RWPE2 (cell line): Measurements from ENCODE around the gene TBPL2.

Source experiments
- ATAC-seq: fragments of 200-7000 bp; cut with Tn5 transposase; 3 replicates; pipeline ENCODE4 v1.9.1; 2021; ENCODE audit warnings: low read depth
- DNase-seq: peaks from one replicate; pipeline ENCODE4 v3.0.0-alpha.2; 2020; ENCODE audit warnings: low spot score
- H3K27ac ChIP-seq: fragments of 450-650 bp; 2 replicates; pipeline ENCODE4 v1.5.1; 2017; ENCODE audit warnings: mild to moderate bottlenecking; ENCODE audit not compliant: poor library complexity, severe bottlenecking
- H3K27me3 ChIP-seq: fragments of 250-450 bp; sonication (Bioruptor Pico); 2 replicates; pipeline ENCODE4 v1.5.1; 2021; ENCODE audit warnings: mild to moderate bottlenecking, moderate library complexity; ENCODE audit not compliant: insufficient read depth, poor library complexity, severe bottlenecking
- H3K36me3 ChIP-seq: fragments of 250-450 bp; sonication (Bioruptor Pico); 2 replicates; pipeline ENCODE4 v1.5.1; 2020; ENCODE audit warnings: low read depth, mild to moderate bottlenecking, moderate library complexity
- H3K4me1 ChIP-seq: fragments of 250-450 bp; sonication (Bioruptor Pico); 2 replicates; pipeline ENCODE4 v1.5.1; 2021; ENCODE audit warnings: mild to moderate bottlenecking, moderate library complexity; ENCODE audit not compliant: insufficient read depth, poor library complexity, severe bottlenecking
- H3K4me3 ChIP-seq: fragments of 250-450 bp; sonication (Bioruptor Pico); 2 replicates; pipeline ENCODE4 v1.5.1; 2021; ENCODE audit warnings: mild to moderate bottlenecking, moderate library complexity; ENCODE audit not compliant: severe bottlenecking
- H3K9me3 ChIP-seq: fragments of 250-450 bp; sonication (Bioruptor Pico); 2 replicates; pipeline ENCODE4 v1.5.1; 2021; ENCODE audit warnings: mild to moderate bottlenecking, moderate library complexity; ENCODE audit not compliant: severe bottlenecking
- TF ChIP-seq, protein P1 (sequence below): fragments of 450-650 bp; IDR thresholded peaks from one replicate; pipeline ENCODE4 v1.5.1; 2017; ENCODE audit warnings: mild to moderate bottlenecking, moderate library complexity; ENCODE audit not compliant: poor library complexity, severe bottlenecking

Gene TBPL2

DNA sequence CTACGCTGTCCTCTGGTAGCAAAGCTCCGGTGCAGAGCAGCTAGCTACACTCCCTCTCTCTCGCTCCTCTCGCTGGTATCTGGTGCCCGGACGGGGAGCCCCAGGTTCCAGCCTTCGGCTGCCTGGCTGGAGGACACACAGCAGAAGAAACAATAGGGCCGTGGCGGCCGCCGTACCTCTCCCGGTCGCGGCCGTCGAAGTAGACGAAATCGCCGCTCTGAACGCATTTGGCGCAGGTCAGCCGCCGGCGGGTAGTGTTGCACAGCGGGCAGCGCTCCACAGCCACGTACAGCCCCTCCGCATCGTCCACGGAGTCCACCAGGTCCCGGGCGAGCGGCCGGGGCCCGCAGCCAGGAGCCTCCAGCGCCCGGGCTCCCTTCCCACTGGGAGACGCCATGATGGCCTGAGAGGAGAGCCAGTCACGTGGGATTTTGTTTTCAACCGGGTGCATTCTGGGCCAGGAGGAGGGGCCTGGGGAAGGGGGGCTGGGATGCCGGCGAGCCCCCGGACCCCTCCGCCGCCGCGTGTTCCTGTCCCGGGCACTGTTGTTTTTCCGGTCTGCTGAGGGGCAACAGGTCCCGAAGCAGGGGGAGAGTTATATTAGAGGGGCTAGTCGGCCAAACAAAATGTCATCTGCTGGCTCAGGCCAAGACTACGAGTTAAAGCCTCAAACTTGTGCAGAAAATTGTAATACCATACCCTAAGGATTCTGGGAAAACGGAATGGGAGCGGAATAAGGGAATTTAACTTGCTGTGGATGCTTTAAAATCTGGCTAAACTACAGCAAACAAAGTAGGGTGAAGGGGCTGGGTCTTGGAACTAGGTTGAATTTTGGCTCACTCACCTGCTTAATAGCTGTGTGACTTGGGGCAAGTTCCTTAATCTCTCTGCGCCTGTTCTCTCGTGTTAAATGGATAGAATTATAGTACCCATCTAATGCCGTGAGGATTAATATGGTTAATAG, 28.7 kb downstream of the TBPL2 start, which contains the start of gene ATG14:
ATG14 (minus strand) TSS at position 405 of the 964 bp plus-strand sequence; CDS start at position 397, 8 bp downstream.
- H3K27ac ChIP-seq, result peak within 1 kb of the TSS; percentile 19
- no peaks in the 10 kb centered on the region for H3K36me3 ChIP-seq
- H3K4me1 ChIP-seq, result peaks cover 23% of the 10 kb centered on the region
- ATAC-seq, result peak; percentile 94
- H3K27me3 ChIP-seq, result no peaks in the 10 kb centered on the region
- H3K9me3 ChIP-seq, result no peaks in the 10 kb centered on the region
- peak; percentile 84 for DNase-seq
- TF ChIP-seq, protein P1, sequence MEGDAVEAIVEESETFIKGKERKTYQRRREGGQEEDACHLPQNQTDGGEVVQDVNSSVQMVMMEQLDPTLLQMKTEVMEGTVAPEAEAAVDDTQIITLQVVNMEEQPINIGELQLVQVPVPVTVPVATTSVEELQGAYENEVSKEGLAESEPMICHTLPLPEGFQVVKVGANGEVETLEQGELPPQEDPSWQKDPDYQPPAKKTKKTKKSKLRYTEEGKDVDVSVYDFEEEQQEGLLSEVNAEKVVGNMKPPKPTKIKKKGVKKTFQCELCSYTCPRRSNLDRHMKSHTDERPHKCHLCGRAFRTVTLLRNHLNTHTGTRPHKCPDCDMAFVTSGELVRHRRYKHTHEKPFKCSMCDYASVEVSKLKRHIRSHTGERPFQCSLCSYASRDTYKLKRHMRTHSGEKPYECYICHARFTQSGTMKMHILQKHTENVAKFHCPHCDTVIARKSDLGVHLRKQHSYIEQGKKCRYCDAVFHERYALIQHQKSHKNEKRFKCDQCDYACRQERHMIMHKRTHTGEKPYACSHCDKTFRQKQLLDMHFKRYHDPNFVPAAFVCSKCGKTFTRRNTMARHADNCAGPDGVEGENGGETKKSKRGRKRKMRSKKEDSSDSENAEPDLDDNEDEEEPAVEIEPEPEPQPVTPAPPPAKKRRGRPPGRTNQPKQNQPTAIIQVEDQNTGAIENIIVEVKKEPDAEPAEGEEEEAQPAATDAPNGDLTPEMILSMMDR, result no peak
- peak within 1 kb of the TSS; percentile 99 for H3K4me3 ChIP-seq

DNA sequence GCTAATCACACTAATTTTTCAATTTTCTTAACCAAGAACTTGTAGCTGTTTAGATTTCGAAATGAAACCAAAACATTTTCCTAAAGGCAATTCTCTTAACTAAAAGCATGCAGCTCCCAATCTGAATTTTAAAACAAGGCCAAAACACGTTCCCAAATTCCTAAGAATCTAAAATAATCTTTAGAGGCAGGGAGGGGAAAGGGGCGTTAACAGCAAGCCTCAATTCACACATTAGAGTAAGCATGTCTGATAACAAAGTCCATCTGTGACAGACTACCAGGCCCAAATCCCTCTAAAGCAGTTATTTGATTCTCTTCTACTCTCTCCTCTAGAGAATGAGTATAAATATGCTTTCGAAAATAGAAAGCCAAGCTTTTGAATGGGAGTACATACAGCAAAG, 29.5 kb downstream of the TBPL2 start:
- Histone ChIP-seq H3K9me3 (no peaks in the 10 kb centered on the region), H3K36me3 (no peaks in the 10 kb centered on the region), H3K27ac (no peak overlapping the region), H3K4me1 (peaks cover 23% of the 10 kb centered on the region), H3K27me3 (no peaks in the 10 kb centered on the region), H3K4me3 (peak overlapping the region; percentile 99)
- ATAC-seq, result no peak
- DNase-seq, result no peak
- TF ChIP-seq, protein P1, result no peak

DNA sequence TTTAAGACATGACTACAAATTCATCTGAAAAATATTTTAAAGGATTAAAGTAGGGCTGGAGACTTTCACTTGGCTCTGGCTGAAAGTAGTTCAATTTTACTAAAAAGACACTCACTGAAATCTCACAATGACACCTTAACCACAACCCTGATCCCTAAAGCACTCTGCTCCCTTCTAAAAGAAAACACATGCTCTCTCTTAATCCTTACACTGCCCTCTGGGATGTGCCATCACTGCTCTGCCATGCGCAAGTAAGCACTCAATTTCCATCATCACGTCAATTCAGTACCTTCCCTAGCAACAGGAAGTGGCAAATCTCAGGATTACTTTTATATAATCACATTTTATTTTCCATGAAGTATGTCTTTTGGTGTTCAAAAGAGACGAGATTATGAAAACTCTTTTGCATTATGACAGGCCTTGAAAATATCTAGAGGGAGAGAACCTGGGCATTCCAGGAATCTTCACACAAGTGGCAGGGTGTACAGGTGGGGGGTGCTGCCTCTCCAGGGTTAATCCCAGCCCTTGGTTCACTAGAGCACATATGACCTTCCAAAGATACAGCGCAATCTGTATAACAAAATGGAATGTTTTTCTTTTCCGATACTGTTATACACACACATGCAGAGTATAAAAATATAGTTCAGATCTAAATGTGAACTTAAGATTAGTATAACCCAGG, 36.1 kb downstream of the TBPL2 start:
- TF ChIP-seq, protein P1, result no peak
- Histone ChIP-seq H3K4me3 (no peak overlapping the region), H3K27ac (no peak overlapping the region), H3K9me3 (no peaks in the 10 kb centered on the region), H3K27me3 (no peaks in the 10 kb centered on the region), H3K4me1 (peaks cover 11% of the 10 kb centered on the region), H3K36me3 (no peaks in the 10 kb centered on the region)
- ATAC-seq, result no peak
- DNase-seq, result no peak

DNA sequence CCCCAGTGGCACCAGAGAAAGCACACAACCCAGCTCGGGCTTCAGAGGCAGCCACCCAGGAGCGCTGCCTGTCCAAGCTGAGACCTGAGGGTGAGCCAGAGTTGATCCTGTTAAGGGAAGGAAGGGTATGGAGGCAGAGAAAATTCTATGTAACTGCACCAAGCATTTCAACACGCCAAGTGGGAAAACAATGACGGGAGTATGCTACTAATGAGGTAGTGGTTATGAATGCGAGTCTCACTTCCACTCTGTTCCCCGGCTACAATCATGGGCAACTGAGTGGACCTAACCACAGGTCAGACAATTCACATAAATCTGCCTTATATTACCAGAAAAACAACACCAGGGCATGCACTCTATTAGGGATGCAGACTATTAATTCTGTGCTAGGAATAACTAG, 38.7 kb downstream of the TBPL2 start:
- no peak overlapping the region for H3K27ac ChIP-seq
- ATAC-seq, result no peak
- no peaks in the 10 kb centered on the region for H3K9me3 ChIP-seq
- no peaks in the 10 kb centered on the region for H3K27me3 ChIP-seq
- H3K4me1 ChIP-seq, result peaks cover 23% of the 10 kb centered on the region
- DNase-seq, result no peak
- no peak overlapping the region for H3K4me3 ChIP-seq
- no peaks in the 10 kb centered on the region for H3K36me3 ChIP-seq
- TF ChIP-seq, protein P1, result no peak
